ENCODE measurements around the gene PHF1. TPM values are rescaled to one million over a fixed set of nuclear protein-coding genes. Genes with fewer than 3 reads are reported as not detected.

The PHF1 gene
- total and polyA plus RNA-seq, 2 of the 13 experiments (the other 11 are each of a cell fraction or from before 2014, with no cell fraction given) = 25.4 to 61.9 TPM

- TF ChIP-seq ZIK1 (CRISPR knock-in tag; IDR thresholded peaks at IDR 0.05; ENCODE audit: borderline replicate concordance, low read depth) = no peak
- TF ChIP-seq ADNP (CRISPR knock-in tag; IDR thresholded peaks at IDR 0.05) = no peak
- TF ChIP-seq ZNF180 (CRISPR knock-in tag; IDR thresholded peaks at IDR 0.05; ENCODE audit: borderline replicate concordance, low read depth) = no peak
- TF ChIP-seq EED (CRISPR knock-in tag; IDR thresholded peaks at IDR 0.05) = no peak
- TF ChIP-seq ZNF446 (CRISPR knock-in tag; IDR thresholded peaks at IDR 0.05) = 0 out of 2 replicates have a peak, but pooled peaks have one; percentile 19
- 0 out of 2 replicates have a peak, but pooled peaks have one; percentile 3 for TF ChIP-seq SALL1 (CRISPR knock-in tag; IDR thresholded peaks at IDR 0.05)
- TF ChIP-seq, protein P1, sequence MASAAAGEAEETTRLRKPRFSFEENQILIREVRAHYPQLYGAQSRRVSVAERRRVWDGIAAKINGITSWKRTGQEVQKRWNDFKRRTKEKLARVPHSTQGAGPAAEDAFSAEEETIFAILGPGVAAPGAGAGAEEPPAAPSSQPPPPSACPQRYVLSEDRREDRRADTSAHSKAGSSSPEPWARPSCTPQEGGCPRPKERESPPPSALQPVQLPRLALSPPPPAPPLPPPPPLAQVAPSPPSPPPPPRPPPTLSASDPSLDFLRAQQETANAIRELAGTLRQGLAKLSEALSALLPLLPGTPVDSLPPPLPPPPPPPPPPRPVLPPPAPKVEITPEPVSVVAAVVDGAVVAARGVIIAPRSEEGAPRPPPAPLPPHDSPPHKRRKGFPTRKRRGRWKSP (CRISPR knock-in tag; IDR thresholded peaks at IDR 0.05) = 0 out of 2 replicates have a peak, but pooled peaks have one; percentile 28
- TF ChIP-seq ISL2 (CRISPR knock-in tag; IDR thresholded peaks at IDR 0.05) = peak; percentile 5; the same call in 1 of the 2 replicates
- no peak for TF ChIP-seq ZNF281 (CRISPR knock-in tag; IDR thresholded peaks at IDR 0.05; ENCODE audit: borderline replicate concordance)
- TF ChIP-seq, protein P2, sequence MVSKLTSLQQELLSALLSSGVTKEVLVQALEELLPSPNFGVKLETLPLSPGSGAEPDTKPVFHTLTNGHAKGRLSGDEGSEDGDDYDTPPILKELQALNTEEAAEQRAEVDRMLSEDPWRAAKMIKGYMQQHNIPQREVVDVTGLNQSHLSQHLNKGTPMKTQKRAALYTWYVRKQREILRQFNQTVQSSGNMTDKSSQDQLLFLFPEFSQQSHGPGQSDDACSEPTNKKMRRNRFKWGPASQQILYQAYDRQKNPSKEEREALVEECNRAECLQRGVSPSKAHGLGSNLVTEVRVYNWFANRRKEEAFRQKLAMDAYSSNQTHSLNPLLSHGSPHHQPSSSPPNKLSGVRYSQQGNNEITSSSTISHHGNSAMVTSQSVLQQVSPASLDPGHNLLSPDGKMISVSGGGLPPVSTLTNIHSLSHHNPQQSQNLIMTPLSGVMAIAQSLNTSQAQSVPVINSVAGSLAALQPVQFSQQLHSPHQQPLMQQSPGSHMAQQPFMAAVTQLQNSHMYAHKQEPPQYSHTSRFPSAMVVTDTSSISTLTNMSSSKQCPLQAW (CRISPR knock-in tag; IDR thresholded peaks at IDR 0.05) = 0 out of 2 replicates have a peak, but pooled peaks have one; percentile 35
- 0 out of 2 replicates have a peak, but pooled peaks have one; percentile 77 for TF ChIP-seq MTF2 (CRISPR knock-in tag; IDR thresholded peaks at IDR 0.05; ENCODE audit: borderline replicate concordance)
- TF ChIP-seq BRCA1 (CRISPR knock-in tag; IDR thresholded peaks at IDR 0.05) = no peak
- TF ChIP-seq MED1 (CRISPR knock-in tag; IDR thresholded peaks at IDR 0.05) = no peak
- TF ChIP-seq NFIB (CRISPR knock-in tag; IDR thresholded peaks at IDR 0.05; ENCODE audit: borderline replicate concordance) = no peak
- peak; percentile 34; the same call in 1 of the 2 replicates for TF ChIP-seq ZNF546 (CRISPR knock-in tag; conservative IDR thresholded peaks at IDR 0.05)
- no peak for TF ChIP-seq ZFAT (CRISPR knock-in tag; conservative IDR thresholded peaks at IDR 0.05)
- no peak for TF ChIP-seq ZNF883 (CRISPR knock-in tag; IDR thresholded peaks at IDR 0.05; ENCODE audit: not compliant biosample characterization)
- 0 out of 2 replicates have a peak, but pooled peaks have one; percentile 27 for TF ChIP-seq ZNF350 (CRISPR knock-in tag; IDR thresholded peaks at IDR 0.05; ENCODE audit: borderline replicate concordance, low read depth)
- TF ChIP-seq FOXK2 (IDR thresholded peaks at IDR 0.05) = no peak
- TF ChIP-seq, protein P3, sequence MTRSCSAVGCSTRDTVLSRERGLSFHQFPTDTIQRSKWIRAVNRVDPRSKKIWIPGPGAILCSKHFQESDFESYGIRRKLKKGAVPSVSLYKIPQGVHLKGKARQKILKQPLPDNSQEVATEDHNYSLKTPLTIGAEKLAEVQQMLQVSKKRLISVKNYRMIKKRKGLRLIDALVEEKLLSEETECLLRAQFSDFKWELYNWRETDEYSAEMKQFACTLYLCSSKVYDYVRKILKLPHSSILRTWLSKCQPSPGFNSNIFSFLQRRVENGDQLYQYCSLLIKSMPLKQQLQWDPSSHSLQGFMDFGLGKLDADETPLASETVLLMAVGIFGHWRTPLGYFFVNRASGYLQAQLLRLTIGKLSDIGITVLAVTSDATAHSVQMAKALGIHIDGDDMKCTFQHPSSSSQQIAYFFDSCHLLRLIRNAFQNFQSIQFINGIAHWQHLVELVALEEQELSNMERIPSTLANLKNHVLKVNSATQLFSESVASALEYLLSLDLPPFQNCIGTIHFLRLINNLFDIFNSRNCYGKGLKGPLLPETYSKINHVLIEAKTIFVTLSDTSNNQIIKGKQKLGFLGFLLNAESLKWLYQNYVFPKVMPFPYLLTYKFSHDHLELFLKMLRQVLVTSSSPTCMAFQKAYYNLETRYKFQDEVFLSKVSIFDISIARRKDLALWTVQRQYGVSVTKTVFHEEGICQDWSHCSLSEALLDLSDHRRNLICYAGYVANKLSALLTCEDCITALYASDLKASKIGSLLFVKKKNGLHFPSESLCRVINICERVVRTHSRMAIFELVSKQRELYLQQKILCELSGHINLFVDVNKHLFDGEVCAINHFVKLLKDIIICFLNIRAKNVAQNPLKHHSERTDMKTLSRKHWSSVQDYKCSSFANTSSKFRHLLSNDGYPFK (CRISPR knock-in tag; IDR thresholded peaks at IDR 0.05; ENCODE audit: borderline replicate concordance) = peak; percentile 45; the same call in 1 of the 2 replicates
These were observed 14.2 kb downstream of the PHF1 start (continued) for GRCh38 chr6:33424855-33425667.
